HFFc6 (cell line): ENCODE measurements around the gene TAS1R1. TPM values are rescaled to one million over a fixed set of nuclear protein-coding genes. Genes with fewer than 3 reads are reported as not detected.
A peak's percentile ranks its signal among the peaks of the same experiment; 100 is the strongest.

Experiments
- DNase-seq: peaks from one replicate; pipeline ENCODE4 v3.0.0-alpha.2; 2018
- H3K27ac Mint-ChIP-seq: 2 replicates; pipeline ENCODE4 v1.8.0; 2020; ENCODE audit warnings: mild to moderate bottlenecking, mixed read lengths
- H3K27me3 Mint-ChIP-seq: 2 replicates; pipeline ENCODE4 v1.8.0; 2021; ENCODE audit warnings: mild to moderate bottlenecking, moderate library complexity, mixed read lengths; ENCODE audit not compliant: insufficient read depth
- H3K36me3 Mint-ChIP-seq: 2 replicates; pipeline ENCODE4 v1.8.0; 2021; ENCODE audit warnings: low read depth, mixed read lengths
- H3K4me1 Mint-ChIP-seq: 2 replicates; pipeline ENCODE4 v1.8.0; 2020; ENCODE audit warnings: low read depth, mixed read lengths
- H3K4me3 Mint-ChIP-seq: 2 replicates; pipeline ENCODE4 v1.8.0; 2020; ENCODE audit warnings: mild to moderate bottlenecking, moderate library complexity, mixed read lengths
- H3K9me3 Mint-ChIP-seq: 2 replicates; pipeline ENCODE4 v1.8.0; 2020; ENCODE audit warnings: mild to moderate bottlenecking, mixed read lengths
- CTCF ChIP-seq: fragments of 200-600 bp; sonication (generic); IDR thresholded peaks from 2 replicates; pipeline ENCODE4 v1.5.0; 2021; ENCODE audit warnings: antibody characterized with exemption, mild to moderate bottlenecking
- total RNA-seq, 6 experiments: library from RNA; stranded (reverse); fragmentation: NEBNext Ultra II Directional; extraction: Animal tissue kit (Norgen Biotek cat#: 25700); gene quantifications; 2 replicates in 1 of 6; 3 replicates in 5 of 6; pipeline ENCODE4 v1.2.3, GENCODE V29; 2021

The TAS1R1 gene
- total RNA-seq, 6 experiments from 2014 or later: not detected

- Mint-ChIP-seq H3K9me3 (no peaks in the 10 kb centered on the region), H3K4me1 (peaks cover 30% of the 10 kb centered on the region), H3K4me3 (no peak overlapping the region), H3K36me3 (peaks cover 24% of the 10 kb centered on the region), H3K27ac (no peak overlapping the region; the same call in 1 of the 2 replicates), H3K27me3 (peaks cover 5% of the 10 kb centered on the region)
- peak; percentile 78 for TF ChIP-seq CTCF
- DNase-seq: no peak
These were observed 31.5 kb upstream of the TAS1R1 start for GRCh38 chr1:6523566-6523965.

- Mint-ChIP-seq H3K9me3 (no peaks in the 10 kb centered on the region), H3K4me3 (no peak overlapping the region), H3K4me1 (peaks cover 8% of the 10 kb centered on the region), H3K27me3 (no peaks in the 10 kb centered on the region; the same call in 1 of the 2 replicates), H3K36me3 (peaks cover 28% of the 10 kb centered on the region), H3K27ac (no peak overlapping the region)
- no peak for TF ChIP-seq CTCF
- no peak for DNase-seq
These were observed 28.8 kb upstream of the TAS1R1 start for GRCh38 chr1:6526316-6526715.

- no peak for DNase-seq
- Mint-ChIP-seq H3K4me1 (no peaks in the 10 kb centered on the region), H3K27ac (no peak overlapping the region), H3K9me3 (no peaks in the 10 kb centered on the region), H3K4me3 (no peak overlapping the region), H3K36me3 (peaks cover 43% of the 10 kb centered on the region), H3K27me3 (no peaks in the 10 kb centered on the region; the same call in 1 of the 2 replicates)
- TF ChIP-seq CTCF: no peak
These were observed 26.6 kb upstream of the TAS1R1 start for GRCh38 chr1:6528492-6528891.

- H3K27me3 Mint-ChIP-seq: no peaks in the 10 kb centered on the region; the same call in 1 of the 2 replicates
- TF ChIP-seq CTCF: no peak
- H3K4me3 Mint-ChIP-seq: no peak overlapping the region
- no peaks in the 10 kb centered on the region for H3K4me1 Mint-ChIP-seq
- no peaks in the 10 kb centered on the region for H3K9me3 Mint-ChIP-seq
- peaks cover 35% of the 10 kb centered on the region for H3K36me3 Mint-ChIP-seq
- no peak for DNase-seq
- H3K27ac Mint-ChIP-seq: no peak overlapping the region
These were observed 24.5 kb upstream of the TAS1R1 start for GRCh38 chr1:6530504-6531160.

GRCh38 chr1:6531996-6532395 is 23.1 kb upstream of the TAS1R1 start:
- Mint-ChIP-seq H3K27ac (no peak overlapping the region), H3K27me3 (no peaks in the 10 kb centered on the region; the same call in 1 of the 2 replicates), H3K9me3 (no peaks in the 10 kb centered on the region), H3K36me3 (peaks cover 31% of the 10 kb centered on the region), H3K4me1 (no peaks in the 10 kb centered on the region), H3K4me3 (no peak overlapping the region)
- TF ChIP-seq CTCF: no peak
- no peak for DNase-seq
